ENCODE results near the gene GNAQ. TPM values are rescaled to one million over a fixed set of nuclear protein-coding genes. Genes with fewer than 3 reads are reported as not detected.

Gene GNAQ
- total and polyA plus RNA-seq, 2 of the 4 experiments (the other 2 are of a cell fraction): 23.1 to 50.7 TPM

DNA sequence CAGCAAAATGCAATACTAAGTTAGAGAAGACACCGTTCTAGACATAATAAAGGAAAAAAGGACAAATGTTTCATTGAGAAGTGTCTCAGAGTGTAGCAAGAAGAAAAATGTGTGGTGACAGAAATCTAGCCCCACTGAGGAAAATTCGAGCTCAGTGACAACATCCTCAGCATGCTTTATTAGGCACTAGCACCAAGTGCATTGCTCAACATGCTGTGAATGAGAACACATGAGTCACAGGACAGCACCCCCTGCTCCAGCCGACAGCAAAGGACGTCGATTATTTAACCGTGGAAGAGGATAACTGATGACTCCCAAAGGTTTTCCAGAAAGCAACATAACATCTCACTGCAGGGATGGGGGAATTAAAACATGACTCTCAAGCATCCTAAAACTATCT lies 182.7 kb downstream of the GNAQ start:
- Histone ChIP-seq H3K56ac (ENCODE audit: extremely low read depth, insufficient read depth, low read length) (no peak overlapping the region), H3K9me1 (ENCODE audit: insufficient read depth, low read length) (peaks cover 33% of the 10 kb centered on the region), H3K79me1 (ENCODE audit: low read depth in 1 of 2, low read length in 2 of 2) (peaks cover 24 to 62% of the 10 kb centered on the region in 2 experiments), H3K4me1 (ENCODE audit: control insufficient read depth, insufficient read depth, low read length) (peaks cover 26% of the 10 kb centered on the region), H3K36me3 (ENCODE audit: control insufficient read depth, insufficient read depth, low read length) (no peaks in the 10 kb centered on the region), H2AFZ (replicated peaks; ENCODE audit: low read length, poor library complexity) (no peak overlapping the region), H4K91ac (ENCODE audit: insufficient read depth, low read depth, low read length) (no peak overlapping the region), H3K23ac (ENCODE audit: low read depth, low read length) (no peak overlapping the region), H3K4ac (ENCODE audit: low read depth, low read length) (no peak overlapping the region), H3K9ac (ENCODE audit: low read depth, low read length) (no peak overlapping the region), H4K5ac (ENCODE audit: low read depth, low read length) (no peak overlapping the region), H3K9me3 (ENCODE audit: control insufficient read depth, insufficient read depth, low read length) (no peaks in the 10 kb centered on the region), H3K18ac (ENCODE audit: low read depth, low read length) (no peak overlapping the region), H4K20me1 (ENCODE audit: insufficient read depth, low read length) (peaks cover 19% of the 10 kb centered on the region; the same call in 1 of the 2 replicates), H2AK9ac (replicated peaks; ENCODE audit: low read depth, low read length, poor library complexity) (no peak overlapping the region), H4K8ac (ENCODE audit: low read depth in 2 of 2, low read length in 2 of 2) (no peak overlapping the region), H3K4me3 (ENCODE audit: insufficient read depth, low read depth, low read length) (no peak overlapping the region), H3K4me2 (ENCODE audit: low read depth, low read length) (no peak overlapping the region), H2AK5ac (ENCODE audit: low read depth, low read length) (no peak overlapping the region), H3K27ac (ENCODE audit: insufficient read depth, low read length) (no peak overlapping the region), H2BK120ac (ENCODE audit: low read depth, low read length) (no peak overlapping the region), H3K14ac (replicated peaks; ENCODE audit: low read depth, low read length) (no peak overlapping the region), H2BK15ac (ENCODE audit: low read depth, low read length) (no peak overlapping the region), H2BK20ac (ENCODE audit: low read depth, low read length) (no peak overlapping the region), H3K27me3 (ENCODE audit: control insufficient read depth, insufficient read depth, low read length) (no peaks in the 10 kb centered on the region), H2BK5ac (ENCODE audit: low read depth, low read length, poor library complexity, severe bottlenecking) (no peak overlapping the region)
- intact Hi-C loops (cut with micrococcal nuclease) (no loop called here), in situ Hi-C loops (cut with MboI; ENCODE audit: low sequenced_read_pairs) (no loop called here), dilution Hi-C loops (cut with HindIII; ENCODE audit: low sequenced_read_pairs, unreplicated experiment) (no loop called here)
- TF ChIP-seq POLR2A (IDR thresholded peaks at IDR 0.05; ENCODE audit: low read depth, low read length) (no peak), CHD1 (IDR thresholded peaks at IDR 0.05; ENCODE audit: low read depth, low read length) (no peak), RCOR1 (IDR thresholded peaks at IDR 0.05; ENCODE audit: insufficient replicate concordance, low read length) (peak; percentile 60), MAFK (IDR thresholded peaks at IDR 0.05; ENCODE audit: low read depth, low read length) (no peak), RAD21 (IDR thresholded peaks at IDR 0.05; ENCODE audit: low read length) (0 out of 2 replicates have a peak, but pooled peaks have one; percentile 11), MXI1 (IDR thresholded peaks at IDR 0.05; ENCODE audit: borderline replicate concordance, low read depth, low read length) (peak; percentile 64; the same call in 1 of the 2 replicates), FOS (IDR thresholded peaks at IDR 0.05; ENCODE audit: low read depth, low read length) (peak; percentile 87), NFE2L2 (IDR thresholded peaks at IDR 0.05; ENCODE audit: low read depth, low read length) (no peak), CEBPB (IDR thresholded peaks at IDR 0.05; ENCODE audit: low read depth, low read length) (peak; percentile 99), MAZ (IDR thresholded peaks at IDR 0.05; ENCODE audit: borderline replicate concordance, low read depth, low read length) (no peak), SMC3 (IDR thresholded peaks at IDR 0.05; ENCODE audit: low read depth, low read length) (no peak), RFX5 (IDR thresholded peaks at IDR 0.05; ENCODE audit: low read depth, low read length) (no peak), BHLHE40 (IDR thresholded peaks at IDR 0.05; ENCODE audit: low read depth, low read length) (peak; percentile 70)
- TF ChIP-seq, protein P1, sequence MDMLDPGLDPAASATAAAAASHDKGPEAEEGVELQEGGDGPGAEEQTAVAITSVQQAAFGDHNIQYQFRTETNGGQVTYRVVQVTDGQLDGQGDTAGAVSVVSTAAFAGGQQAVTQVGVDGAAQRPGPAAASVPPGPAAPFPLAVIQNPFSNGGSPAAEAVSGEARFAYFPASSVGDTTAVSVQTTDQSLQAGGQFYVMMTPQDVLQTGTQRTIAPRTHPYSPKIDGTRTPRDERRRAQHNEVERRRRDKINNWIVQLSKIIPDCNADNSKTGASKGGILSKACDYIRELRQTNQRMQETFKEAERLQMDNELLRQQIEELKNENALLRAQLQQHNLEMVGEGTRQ (IDR thresholded peaks at IDR 0.05; ENCODE audit: low read depth, low read length): no peak
- TF ChIP-seq, protein P2, sequence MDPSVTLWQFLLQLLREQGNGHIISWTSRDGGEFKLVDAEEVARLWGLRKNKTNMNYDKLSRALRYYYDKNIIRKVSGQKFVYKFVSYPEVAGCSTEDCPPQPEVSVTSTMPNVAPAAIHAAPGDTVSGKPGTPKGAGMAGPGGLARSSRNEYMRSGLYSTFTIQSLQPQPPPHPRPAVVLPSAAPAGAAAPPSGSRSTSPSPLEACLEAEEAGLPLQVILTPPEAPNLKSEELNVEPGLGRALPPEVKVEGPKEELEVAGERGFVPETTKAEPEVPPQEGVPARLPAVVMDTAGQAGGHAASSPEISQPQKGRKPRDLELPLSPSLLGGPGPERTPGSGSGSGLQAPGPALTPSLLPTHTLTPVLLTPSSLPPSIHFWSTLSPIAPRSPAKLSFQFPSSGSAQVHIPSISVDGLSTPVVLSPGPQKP (IDR thresholded peaks at IDR 0.05; ENCODE audit: borderline replicate concordance, low read depth, low read length): no peak
- TF ChIP-seq, protein P3, sequence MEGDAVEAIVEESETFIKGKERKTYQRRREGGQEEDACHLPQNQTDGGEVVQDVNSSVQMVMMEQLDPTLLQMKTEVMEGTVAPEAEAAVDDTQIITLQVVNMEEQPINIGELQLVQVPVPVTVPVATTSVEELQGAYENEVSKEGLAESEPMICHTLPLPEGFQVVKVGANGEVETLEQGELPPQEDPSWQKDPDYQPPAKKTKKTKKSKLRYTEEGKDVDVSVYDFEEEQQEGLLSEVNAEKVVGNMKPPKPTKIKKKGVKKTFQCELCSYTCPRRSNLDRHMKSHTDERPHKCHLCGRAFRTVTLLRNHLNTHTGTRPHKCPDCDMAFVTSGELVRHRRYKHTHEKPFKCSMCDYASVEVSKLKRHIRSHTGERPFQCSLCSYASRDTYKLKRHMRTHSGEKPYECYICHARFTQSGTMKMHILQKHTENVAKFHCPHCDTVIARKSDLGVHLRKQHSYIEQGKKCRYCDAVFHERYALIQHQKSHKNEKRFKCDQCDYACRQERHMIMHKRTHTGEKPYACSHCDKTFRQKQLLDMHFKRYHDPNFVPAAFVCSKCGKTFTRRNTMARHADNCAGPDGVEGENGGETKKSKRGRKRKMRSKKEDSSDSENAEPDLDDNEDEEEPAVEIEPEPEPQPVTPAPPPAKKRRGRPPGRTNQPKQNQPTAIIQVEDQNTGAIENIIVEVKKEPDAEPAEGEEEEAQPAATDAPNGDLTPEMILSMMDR (conservative IDR thresholded peaks at IDR 0.05; ENCODE audit: low read depth, low read length): no peak
- CTCF ChIA-PET: interaction anchor here (1.0 kb wide), 1 partner anchor 39 kb away, joined by 3 read pairs; no protein-coding TSS in a partner anchor
- POLR2A ChIA-PET (ENCODE audit: unreplicated experiment): no interaction called here
- peak; percentile 91 for DNase-seq
- BruUV-seq (replicated peaks): no TSS peak
- peak; percentile 85 for ATAC-seq (ENCODE audit: low read depth)
- WGBS, 2 experiments (ENCODE audit: extremely low coverage in 2 of 2, insufficient read length in 1 of 2): no CpG with 5 or more reads among the region's 6 CpGs

Data from IMR-90 (cell line).